ENCODE measurements around the gene ZNF354B. TPM values are rescaled to one million over a fixed set of nuclear protein-coding genes. Genes with fewer than 3 reads are reported as not detected.
"Not testable (repeated sequence)": the region's sequence is repeated elsewhere in the genome, so short reads cannot be mapped to it uniquely, and the experiment has no call there.

Gene ZNF354B
- 13.0 and 15.2 TPM in 2 replicates for total RNA-seq

- intact Hi-C loops (cut with micrococcal nuclease) = loop anchor here (1.0 kb wide), 4 partner anchors 130 to 233 kb away; partner anchors contain the start of genes CLK4, ZNF354A, ZNF354C and ZNF879
Measured at GRCh38 chr5:178859625-178860521, at the start of gene ZNF354B. Gene ZNF354B, plus strand, starts transcription at chr5:178859953. Its CDS starts 1,095 bp downstream, at chr5:178861048.

- intact Hi-C loops (cut with micrococcal nuclease) = no loop called here
Measured at GRCh38 chr5:178817506-178817905, 42.2 kb upstream of the ZNF354B start.

DNA sequence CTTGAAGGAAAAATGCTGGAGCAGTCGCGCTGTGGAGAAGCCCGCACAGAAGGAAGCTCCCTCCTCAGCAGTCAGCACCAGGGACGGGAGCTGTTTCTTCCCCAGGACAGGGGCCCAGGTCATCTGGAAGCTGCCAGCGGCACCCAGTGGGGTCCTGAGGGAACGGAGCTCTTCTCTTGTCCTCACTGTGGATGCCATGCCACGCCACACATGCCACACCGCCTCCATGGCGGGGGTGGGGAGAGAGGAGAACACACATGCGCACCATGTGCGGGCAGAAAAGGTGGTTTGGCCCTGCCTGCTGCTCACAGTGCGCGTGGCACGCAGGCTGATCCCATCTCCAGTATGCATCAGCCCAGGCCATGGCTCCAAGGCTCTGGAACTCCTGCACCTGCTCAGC is 41.7 kb upstream of the ZNF354B start:
- intact Hi-C loops (cut with micrococcal nuclease) = no loop called here

DNA sequence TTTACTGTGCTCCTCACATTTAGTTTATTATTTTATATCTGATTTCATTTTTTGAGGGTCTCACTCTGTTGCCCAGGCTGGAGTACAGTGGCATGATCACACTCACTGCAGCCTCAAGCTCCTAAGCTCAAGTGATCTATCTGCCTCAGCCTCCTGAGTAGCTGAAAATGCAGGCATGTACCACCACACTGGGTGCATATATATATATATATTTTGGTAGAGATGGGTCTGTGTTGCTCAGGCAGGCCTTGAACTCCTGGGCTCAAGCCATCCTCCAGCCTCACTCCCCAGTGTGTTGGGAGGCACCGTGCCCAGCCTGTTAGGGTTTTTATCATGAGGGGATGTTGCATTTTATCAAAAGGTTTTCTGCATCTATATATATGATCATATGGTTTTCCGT is 39.8 kb upstream of the ZNF354B start:
- intact Hi-C loops (cut with micrococcal nuclease) = no loop called here

DNA sequence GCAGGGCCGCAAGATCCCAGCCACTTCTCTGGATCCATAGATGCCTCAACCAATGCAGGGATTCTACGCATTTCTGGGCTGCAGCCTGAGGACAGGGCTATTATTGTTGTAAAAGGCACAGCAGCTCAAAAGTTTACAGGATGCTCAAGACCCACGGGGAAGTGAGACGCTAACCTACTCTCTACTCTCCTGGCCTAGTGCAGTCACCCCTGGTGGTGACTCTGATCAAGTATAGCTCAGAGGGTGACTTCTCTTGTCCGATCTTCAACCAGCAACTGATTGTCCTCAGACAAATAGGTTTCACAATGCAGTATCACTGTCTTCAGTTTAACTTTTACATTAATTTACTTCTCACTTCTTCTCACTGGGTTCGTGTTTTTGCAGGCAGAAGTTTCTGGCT is 34.3 kb upstream of the ZNF354B start:
- intact Hi-C loops (cut with micrococcal nuclease) = no loop called here

DNA sequence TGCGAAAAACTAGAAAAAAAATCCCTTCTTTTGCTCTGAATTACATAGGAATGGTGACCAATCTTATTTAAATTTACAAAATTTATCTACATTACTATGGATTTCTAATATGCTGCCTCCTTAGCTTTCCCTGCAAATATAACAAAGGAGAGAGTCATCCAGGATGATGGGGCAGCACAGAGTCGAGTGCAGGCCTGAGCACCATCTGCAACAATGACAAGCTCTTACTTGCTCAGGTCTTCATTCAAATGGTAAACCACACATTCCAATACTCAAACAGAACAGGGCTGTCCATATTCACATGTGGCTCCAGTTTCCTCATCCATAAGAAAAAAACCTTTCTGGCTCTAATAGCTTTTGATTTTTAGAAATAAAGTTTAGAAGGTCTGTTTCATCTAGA is 33.5 kb upstream of the ZNF354B start:
- intact Hi-C loops (cut with micrococcal nuclease) = no loop called here

- intact Hi-C loops (cut with micrococcal nuclease) = no loop called here
Measured at GRCh38 chr5:178827636-178828035, 32.1 kb upstream of the ZNF354B start.

GRCh38 chr5:178831049-178831448 is 28.7 kb upstream of the ZNF354B start:
- intact Hi-C loops (cut with micrococcal nuclease) = no loop called here

GRCh38 chr5:178832618-178833201 is 27.0 kb upstream of the ZNF354B start:
- intact Hi-C loops (cut with micrococcal nuclease) = no loop called here

- intact Hi-C loops (cut with micrococcal nuclease) = no loop called here
Measured at GRCh38 chr5:178836628-178837027, 23.1 kb upstream of the ZNF354B start.

- intact Hi-C loops (cut with micrococcal nuclease) = not testable (repeated sequence)
Measured at GRCh38 chr5:178838695-178839318, 20.9 kb upstream of the ZNF354B start.

GRCh38 chr5:178839319-178839704 is 20.4 kb upstream of the ZNF354B start:
- intact Hi-C loops (cut with micrococcal nuclease) = no loop called here

DNA sequence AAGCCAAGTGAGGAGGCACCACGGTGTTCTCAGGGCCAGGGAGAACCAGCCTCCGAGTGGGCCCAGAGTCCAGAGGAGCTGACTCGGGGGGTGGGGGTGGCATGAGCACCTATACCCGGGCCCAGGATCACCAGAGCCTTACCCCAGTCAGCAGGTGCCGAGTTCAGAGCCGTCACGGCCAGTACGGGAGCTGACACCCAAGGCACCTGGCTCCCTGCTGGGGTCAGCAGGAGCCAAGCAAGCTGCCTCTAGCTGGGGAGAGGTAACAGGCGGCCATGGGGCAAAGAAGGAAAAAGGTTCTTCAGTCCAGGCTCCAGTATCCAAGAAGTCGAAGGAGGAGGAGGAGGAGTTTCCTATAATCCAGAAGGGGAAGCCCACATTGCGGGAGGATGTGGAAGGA is 19.4 kb upstream of the ZNF354B start:
- intact Hi-C loops (cut with micrococcal nuclease) = not testable (repeated sequence)

DNA sequence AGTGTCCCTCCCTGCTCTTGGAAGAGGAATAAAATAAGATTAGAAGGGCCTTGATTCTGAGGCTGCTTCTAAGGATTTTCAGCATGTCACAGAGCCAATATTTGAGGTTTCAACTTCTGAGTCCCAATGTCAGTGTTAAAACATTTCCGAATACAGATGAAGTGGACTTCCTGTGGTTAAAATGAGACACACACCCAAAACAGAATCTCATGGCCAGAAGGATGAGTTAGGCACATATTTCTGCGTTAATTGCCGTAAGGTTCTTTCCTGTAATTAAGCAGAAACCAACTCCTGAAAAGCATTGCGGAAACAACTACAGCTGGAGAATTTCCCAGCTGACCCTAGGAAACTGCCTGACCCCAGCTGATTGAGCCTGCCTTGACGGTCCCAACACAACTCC is 10.4 kb upstream of the ZNF354B start:
- intact Hi-C loops (cut with micrococcal nuclease) = no loop called here

- intact Hi-C loops (cut with micrococcal nuclease) = no loop called here
Measured at GRCh38 chr5:178851951-178852350, 7.8 kb upstream of the ZNF354B start.

DNA sequence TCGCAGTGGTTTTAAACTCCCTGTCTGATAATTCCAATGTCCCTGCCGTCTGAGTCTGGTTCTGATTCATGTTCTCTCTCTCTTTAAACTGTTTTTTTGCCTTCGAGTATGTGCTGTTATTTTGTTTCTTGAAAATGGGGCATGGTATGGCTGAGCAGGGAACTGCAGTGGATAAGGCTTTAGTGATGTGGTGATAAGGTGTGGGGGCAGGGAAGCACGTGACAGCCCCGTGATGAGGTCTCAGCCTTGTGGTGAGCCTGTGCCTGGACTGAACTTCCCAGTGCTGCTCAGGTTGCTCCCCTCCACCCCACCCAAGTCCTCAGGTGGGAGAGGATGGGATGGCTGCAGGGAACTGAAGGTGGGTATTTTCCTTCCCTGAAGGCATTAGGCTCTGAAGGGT is 5.5 kb upstream of the ZNF354B start:
- intact Hi-C loops (cut with micrococcal nuclease) = no loop called here

GRCh38 chr5:178860615-178861014 is 862 bp downstream of the ZNF354B start:
- intact Hi-C loops (cut with micrococcal nuclease) = not testable (repeated sequence)

GRCh38 chr5:178861627-178862026 is 1.9 kb downstream of the ZNF354B start:
- intact Hi-C loops (cut with micrococcal nuclease) = no loop called here

- intact Hi-C loops (cut with micrococcal nuclease) = no loop called here
Measured at GRCh38 chr5:178866946-178867345, 7.2 kb downstream of the ZNF354B start.

GRCh38 chr5:178869577-178869976 is 9.8 kb downstream of the ZNF354B start:
- intact Hi-C loops (cut with micrococcal nuclease) = no loop called here

DNA sequence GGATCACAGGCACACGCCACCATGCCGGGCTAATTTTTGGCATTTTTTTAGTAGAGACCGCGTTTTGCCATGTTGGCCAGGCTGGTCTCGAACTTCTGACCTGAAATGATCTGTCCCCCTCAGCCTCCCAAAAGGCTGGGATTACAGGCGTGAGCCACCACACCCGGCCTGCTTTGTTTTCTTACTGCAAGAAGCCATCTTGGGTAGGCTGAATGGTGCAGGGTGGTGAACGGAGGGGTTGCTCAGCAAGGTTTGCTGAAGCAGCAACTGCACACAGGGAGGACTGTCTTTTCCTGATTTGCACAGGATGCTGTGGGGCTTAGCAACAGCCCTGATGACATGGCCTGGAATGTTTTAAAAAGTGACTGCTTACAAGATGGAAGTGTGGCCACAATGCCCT is 10.7 kb downstream of the ZNF354B start:
- intact Hi-C loops (cut with micrococcal nuclease) = no loop called here

GRCh38 chr5:178872302-178872701 is 12.5 kb downstream of the ZNF354B start:
- intact Hi-C loops (cut with micrococcal nuclease) = no loop called here

Measured in T-helper 2 cell treated with Interferon-gamma antibody and Interleukin-4, amounts not matched to agents 100 ng/mL and 5 ng/mL, for 36 hours (primary cell).